SIG-M5 (cell line): ENCODE measurements around the gene KRT40.

Experiments
- DNase-seq: peaks from one replicate; lab custom pipeline; 2025; lab: John Stamatoyannopoulos, UW

Gene KRT40

DNA sequence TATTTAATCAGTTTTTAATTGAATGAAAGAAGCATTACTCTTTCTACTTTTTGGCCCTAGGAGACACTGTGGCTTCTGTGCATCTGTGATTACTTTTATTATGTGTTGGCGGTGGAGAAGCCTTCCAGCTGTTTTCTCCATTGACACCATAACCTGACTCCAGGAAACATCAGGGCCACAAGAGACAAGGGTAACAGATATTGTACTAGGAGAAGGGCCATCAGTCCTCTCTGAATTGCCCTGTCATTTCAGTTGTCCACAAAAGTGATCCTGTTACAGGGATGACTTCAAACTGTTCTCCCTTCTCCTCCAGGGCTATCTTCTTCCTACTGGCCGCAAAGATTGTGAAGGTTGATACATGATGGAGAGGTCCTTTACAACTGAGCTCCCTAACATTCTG lies 32.0 kb downstream of the KRT40 start:
- no peak for DNase-seq

DNA sequence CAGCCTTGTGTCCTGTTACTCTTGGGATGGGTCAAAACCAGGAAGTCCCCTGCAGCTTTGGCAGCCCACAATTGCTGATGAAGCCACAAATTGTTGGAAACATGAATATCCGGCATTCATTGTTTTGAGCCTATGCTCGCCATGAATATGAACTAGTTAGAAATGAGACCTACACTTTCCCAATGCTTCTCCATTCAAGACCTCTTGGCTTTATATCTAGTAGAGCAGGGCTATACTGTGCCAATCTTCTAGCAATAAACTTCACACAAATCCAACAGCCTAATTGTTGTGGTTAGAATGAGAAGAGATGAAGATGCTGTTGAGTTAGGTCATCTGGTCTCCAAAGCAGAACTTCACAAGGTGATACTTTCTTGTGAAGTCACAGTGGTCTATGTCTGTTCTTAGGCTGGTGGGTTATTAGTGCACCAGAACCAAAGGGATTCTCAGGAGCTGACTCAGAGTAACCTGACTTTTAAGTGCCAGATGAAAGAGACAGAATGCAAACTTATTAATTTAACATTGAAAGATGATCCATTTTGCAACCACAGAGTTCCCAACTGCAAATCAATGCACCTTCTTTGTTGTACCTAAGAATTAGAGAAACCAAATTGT lies 33.0 kb downstream of the KRT40 start:
- DNase-seq, result no peak

DNA sequence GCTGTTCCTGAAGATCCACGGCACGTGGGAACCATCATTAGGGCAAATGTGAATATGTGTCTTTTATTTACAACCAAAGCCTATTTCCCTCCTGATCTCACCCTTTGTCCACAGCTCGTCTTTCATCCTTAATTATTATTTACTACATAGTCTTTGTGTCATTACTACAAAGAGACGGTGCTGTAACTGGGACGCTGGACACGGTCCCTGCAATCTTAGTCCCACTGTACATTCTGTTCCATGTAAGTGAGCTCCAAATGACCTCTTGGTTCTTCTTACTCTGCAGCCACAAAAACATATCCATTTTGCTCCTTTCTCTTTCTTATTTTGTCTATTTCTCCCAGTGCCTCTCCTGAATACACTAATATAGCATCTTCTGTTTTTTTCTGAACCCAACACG lies 34.0 kb downstream of the KRT40 start:
- no peak for DNase-seq

DNA sequence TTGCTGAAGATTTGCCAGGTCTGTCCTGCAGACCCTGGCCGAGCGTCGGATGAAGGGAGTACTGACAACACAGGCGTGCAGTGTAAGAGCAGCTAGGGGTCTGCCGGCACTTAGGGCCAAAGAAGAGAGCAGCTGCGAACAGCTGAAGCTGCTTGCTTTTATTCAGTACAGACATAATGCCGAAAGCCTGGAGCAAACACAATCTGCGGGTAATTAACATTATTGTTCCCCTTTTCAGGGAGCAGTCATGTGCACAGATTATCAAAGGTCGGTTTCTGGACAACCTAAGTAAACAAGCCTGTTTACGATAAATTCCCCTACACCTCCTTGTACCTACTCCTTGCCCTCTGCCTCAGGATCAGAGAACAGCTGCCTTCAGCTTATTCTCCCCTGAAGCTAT lies 34.7 kb downstream of the KRT40 start:
- no peak for DNase-seq

DNA sequence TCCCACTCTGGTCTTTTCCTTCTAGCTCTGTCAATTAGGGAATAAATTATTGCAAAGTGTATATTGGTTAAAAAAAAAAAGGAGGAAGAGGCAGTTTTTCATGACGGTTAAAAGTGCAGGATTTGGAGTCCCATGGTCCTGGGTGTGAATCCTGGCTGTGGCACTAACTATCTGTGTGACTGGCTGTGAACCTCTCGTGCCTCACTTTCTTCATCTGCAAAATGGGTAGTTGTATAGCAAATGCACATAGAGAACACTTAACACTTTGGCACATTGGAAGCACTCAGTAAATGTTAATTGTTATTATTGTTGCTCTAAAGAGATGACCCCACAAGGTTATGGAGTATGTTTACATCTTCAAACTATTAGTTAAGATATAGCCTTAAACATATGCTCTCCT lies 36.2 kb downstream of the KRT40 start:
- no peak for DNase-seq

DNA sequence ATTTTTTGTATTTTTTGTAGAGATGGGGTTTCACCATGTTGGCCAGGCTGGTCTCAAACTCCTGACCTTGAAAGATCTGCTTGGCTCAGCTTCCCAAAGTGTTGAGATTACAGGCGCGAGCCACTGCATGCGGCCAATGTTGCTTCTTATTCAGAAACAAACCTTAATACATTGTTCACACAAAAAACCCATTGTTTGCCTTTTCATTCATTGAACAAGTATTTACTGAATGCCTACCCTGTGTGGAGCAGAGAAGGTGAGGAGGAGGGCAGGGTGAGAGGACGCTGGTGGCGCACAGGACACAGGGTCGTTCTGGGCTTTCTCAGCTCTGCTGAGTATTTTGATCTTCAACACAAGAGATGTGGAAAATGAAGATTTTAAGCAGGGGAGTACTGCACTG lies 38.7 kb downstream of the KRT40 start:
- no peak for DNase-seq

DNA sequence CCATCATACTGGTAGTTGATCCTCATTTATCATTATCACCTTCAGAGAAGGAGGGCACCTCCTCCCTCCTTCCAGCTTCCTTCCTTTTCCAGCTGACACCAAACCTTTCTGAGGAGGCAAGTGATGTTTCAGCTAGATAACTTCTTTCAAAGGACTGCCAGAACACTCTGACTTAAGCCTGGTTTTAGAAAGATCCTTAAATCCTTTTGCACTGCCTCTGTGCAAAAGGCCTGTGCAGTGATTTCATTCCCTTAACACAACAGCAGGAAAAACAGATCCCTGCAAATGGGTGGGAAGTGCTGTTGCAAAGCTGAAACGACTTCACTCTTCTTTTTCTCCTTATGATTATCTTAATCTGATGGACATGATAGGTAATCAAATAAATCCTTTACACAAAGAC lies 39.6 kb downstream of the KRT40 start:
- DNase-seq, result no peak

DNA sequence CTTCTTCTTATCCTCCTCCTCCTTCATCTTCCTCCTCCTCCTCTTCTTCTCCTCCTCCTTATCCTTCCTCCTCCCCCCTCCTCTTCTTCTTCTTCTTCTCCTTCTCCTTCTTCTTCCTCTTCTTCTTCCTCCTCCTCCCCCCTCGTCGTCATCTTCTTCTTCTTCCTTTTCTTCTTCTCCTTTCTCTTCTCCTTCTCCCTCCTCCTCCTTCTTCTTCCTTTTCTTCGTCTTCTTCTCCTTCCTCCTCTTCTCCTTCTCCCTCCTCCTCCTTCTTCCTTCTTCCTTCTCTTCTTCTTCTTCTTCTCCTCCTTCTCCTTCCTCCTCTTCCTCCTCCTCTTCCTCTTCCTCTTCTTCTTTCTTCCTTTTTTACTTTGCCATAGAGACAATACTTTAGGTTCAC lies 41.6 kb downstream of the KRT40 start:
- no peak for DNase-seq

DNA sequence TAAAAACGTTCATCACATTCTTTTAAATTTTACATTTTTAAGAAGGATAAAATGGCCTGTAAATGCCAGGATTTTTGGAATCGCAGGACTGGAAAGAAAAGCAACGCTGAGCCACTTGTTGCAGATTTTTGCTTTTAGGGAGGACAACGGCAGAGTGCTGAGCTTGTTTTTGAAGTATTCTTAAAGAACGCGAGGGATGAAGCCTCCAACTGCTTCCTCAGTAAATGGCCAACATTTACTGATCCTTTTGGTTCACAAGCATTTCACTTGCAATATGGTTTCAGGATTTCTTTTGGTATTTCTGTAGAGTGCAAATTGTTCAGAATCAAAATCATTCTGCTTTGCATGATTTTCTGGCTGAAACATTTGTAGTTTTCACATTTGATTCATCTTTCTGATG lies 43.9 kb downstream of the KRT40 start:
- no peak for DNase-seq

DNA sequence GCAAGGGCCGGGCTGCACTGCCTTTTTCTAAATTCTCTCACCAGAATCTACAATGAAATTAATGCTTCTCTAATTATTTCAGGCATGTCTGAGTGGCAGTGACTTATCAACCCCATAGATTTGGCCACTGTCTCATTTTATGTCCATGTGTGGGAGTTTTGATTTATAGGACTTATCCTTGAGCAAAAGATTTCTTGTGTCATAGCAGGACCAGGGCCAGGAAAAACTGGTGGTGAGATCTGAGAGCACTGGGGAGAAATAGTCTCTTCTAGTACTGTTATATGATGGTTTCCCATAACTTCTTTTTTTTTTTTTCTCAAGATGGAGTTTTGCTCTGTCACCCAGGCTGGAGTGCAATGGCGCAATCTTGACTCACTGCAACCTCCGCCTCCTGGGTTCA lies 45.1 kb downstream of the KRT40 start:
- DNase-seq, result no peak

DNA sequence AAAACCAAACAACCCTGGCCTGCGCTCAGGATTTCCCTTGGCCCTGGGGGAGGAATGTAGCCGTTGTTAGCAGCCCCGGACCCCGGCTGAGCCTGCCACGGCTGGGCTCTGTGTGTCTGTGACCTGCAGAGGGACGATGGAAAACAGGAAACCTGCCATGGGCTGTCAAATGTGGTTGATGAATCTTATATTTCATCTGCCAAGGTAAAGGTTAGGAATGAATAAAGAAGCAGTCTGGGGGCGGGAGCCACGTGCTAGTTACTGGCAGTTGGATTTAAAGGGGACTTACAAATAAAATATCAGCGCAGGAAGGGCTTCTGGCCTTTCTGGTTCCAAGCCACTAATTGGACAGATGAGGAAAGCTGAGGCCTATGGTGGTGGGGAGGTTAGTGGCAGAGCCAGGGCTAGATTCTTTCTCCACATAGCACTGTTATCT lies 46.7 kb downstream of the KRT40 start, which contains the start of gene KRT23:
Gene KRT23, minus strand, starts transcription at position 263 of the 436 bp plus-strand sequence. CDS start 1,043 bp downstream, outside the sequence.
- DNase-seq, result no peak

DNA sequence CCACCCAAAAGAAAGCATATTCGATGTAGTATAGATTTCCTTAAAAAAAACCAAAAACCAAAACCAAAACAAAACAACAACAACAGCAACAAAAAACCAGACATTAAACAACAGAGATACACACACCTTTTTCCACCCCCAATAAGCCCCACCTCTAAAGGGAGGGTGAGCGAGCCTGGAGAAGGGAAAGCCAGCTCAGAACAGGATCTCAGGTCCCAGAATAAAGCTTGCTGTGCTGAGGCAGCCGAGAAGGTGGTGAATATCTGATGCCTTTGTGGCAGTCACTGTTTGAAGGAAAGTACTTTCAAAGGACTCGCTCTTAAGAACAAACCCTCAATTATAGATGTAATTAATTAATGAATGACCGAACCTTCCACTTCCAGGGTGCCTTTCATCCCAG lies 47.1 kb downstream of the KRT40 start:
- DNase-seq, result no peak

DNA sequence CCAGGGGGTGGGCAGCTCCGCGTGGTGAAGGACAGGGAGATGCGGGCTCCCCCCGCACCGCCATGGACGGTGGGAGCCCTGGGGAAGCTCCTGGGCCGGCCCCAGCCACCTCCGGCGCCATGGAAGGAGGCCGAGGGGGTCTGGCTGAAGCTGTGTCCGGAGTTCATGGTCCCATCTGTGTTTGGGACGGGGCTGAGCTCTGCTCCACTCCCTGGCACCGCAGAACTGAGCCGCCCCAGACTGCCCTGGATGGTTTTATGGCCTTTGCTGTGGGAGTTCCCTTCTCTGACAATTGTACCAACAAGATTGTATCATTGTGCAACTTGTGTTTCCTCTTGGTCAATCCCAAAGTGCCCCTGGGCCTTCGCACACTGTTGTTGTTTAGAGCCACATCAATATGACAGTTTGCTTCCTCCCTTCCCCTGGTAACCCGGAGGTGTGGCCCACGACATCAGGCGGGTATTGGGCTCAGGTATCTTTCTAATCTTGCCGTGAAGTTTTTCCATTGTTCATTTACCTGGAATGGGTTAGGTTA lies 47.6 kb downstream of the KRT40 start:
- no peak for DNase-seq

DNA sequence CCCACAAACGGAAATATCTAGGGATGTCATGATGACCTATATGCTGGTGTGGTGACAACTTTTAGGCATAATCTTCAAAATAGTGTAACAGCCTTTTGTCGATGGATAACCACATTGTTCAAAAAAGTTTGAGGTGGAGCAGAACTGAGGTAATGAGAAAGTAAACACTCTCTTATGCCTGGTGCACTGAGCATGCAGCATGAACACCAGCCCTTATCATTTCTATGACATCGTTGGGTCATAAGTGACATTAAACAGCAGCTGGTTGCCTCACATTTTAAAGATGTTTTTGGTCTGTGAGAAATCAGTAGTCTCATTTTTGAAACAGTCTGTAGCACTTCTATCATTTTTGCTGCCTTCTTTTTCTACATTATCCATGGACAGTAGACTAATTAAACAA lies 48.5 kb downstream of the KRT40 start:
- no peak for DNase-seq

DNA sequence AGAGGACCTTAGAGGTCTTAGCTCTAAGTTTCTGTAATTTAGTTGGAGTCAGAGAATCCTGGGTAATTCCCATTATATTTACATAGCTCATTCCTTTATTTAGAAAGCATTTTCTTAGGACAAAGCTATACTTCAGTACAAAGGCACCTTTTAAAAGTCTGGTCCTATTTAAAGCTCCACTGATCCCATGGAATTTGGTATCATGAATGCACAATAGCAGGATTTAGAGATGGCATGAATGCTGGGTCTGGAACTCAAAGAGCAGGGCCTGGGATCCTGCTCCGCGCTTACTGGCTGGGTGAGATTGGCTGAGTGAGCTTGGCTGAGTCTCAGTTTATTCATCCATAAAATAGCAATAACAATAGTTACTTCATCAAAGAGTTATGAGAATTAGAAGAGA lies 51.5 kb downstream of the KRT40 start:
- DNase-seq, result no peak

DNA sequence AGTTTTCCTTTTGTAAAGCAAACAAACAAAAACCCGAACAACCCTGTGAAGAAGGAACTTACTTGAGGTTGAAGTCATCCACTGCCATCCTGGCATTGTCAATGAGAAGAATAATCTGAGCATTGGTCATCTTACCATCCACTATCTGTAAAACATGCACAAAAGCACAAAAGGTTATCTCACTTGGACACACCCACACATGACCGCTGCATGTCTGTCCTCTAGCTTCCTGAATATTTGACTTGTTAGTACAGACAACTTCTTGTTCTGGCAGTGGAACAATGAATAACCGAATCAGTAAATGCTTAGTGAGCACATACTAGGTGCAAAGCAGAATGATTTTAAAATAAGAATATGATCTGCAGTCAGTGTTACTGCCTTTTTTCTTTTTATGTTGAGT lies 52.8 kb downstream of the KRT40 start:
- DNase-seq, result no peak
